ENCODE measurements around the gene WDR36. TPM values are rescaled to one million over a fixed set of nuclear protein-coding genes. Genes with fewer than 3 reads are reported as not detected.

Gene WDR36
- total and polyA plus RNA-seq, 2 of the 13 experiments (the other 11 are each of a cell fraction or from before 2014, with no cell fraction given): 18.2 to 40.6 TPM

- no peak for TF ChIP-seq NONO (IDR thresholded peaks at IDR 0.05)
- TF ChIP-seq NONO (CRISPR knock-in tag; conservative IDR thresholded peaks at IDR 0.05): no peak
- no peak for TF ChIP-seq ATM (IDR thresholded peaks at IDR 0.05; ENCODE audit: borderline replicate concordance)
- no peak for TF ChIP-seq HNRNPUL1 (IDR thresholded peaks at IDR 0.05; ENCODE audit: low read depth, low read length)
- 0 out of 2 replicates have a peak, but pooled peaks have one; percentile 9 for TF ChIP-seq ATF7 (IDR thresholded peaks at IDR 0.05)
- no peak for TF ChIP-seq ATF7 (CRISPR knock-in tag; IDR thresholded peaks at IDR 0.05)
- peak; percentile 87 for TF ChIP-seq STAG1 (CRISPR knock-in tag; IDR thresholded peaks at IDR 0.05)
- no peak for TF ChIP-seq MBD4 (IDR thresholded peaks at IDR 0.05; ENCODE audit: borderline replicate concordance, low read length)
- no peak for TF ChIP-seq ZIK1 (CRISPR knock-in tag; IDR thresholded peaks at IDR 0.05; ENCODE audit: borderline replicate concordance, low read depth)
- TF ChIP-seq ZNF512 (CRISPR knock-in tag; IDR thresholded peaks at IDR 0.05): no peak
- no peak for TF ChIP-seq CHD2 (IDR thresholded peaks at IDR 0.05; ENCODE audit: low read depth, low read length)
These were observed 66.1 kb downstream of the WDR36 start (continued) for GRCh38 chr5:111158105-111158744.

GRCh38 chr5:111159845-111160244, 67.7 kb downstream of the WDR36 start:
- POLR2A ChIA-PET: no interaction called here
- no peak overlapping the region for H3K27ac ChIP-seq (ENCODE audit: extremely low read length, insufficient read depth, low read length)
- ATAC-seq: no peak

More at GRCh38 chr5:111159845-111160244, 67.7 kb downstream of the WDR36 start:
- Histone ChIP-seq H3K4me3 (replicated peaks in 1 of 3; ENCODE audit: insufficient read depth in 1 of 3, low read depth in 2 of 3, low read length in 3 of 3) (no peak overlapping the region), H3K4me2 (ENCODE audit: low read depth, low read length) (no peak overlapping the region), H3K27me3 (ENCODE audit: control insufficient read depth in 1 of 2, insufficient read depth in 2 of 2, low read length in 2 of 2) (no peaks in the 10 kb centered on the region), H4K20me1 (ENCODE audit: insufficient read depth, low read length) (no peaks in the 10 kb centered on the region), H3K9ac (ENCODE audit: insufficient read depth, low read depth, low read length) (no peak overlapping the region), H3K4me1 (ENCODE audit: insufficient read depth, low read length) (no peaks in the 10 kb centered on the region), H3K36me3 (replicated peaks in 1 of 2; ENCODE audit: control insufficient read depth in 1 of 2, insufficient read depth in 2 of 2, low read length in 2 of 2) (no peaks in the 10 kb centered on the region), H3K79me2 (ENCODE audit: insufficient read depth, low read length) (no peaks in the 10 kb centered on the region), H2AFZ (ENCODE audit: low read length) (no peak overlapping the region), H3K9me3 (ENCODE audit: low read length) (no peaks in the 10 kb centered on the region)
- CTCF ChIA-PET (ENCODE audit: low intra/inter-chr PET ratio, low total read pairs): interaction anchor here (2.9 kb wide), 1 partner anchor 119 kb away, joined by 28 read pairs; no protein-coding TSS in a partner anchor
- FAIRE-seq (no peak), DNase-seq (ENCODE audit: low spot score) (no peak)
- intact Hi-C loops (cut with micrococcal nuclease; ENCODE audit: unreplicated experiment): loop anchor here (2.0 to 5.0 kb wide), 2 partner anchors 302 to 987 kb away; no protein-coding TSS in a partner anchor
- WGBS (ENCODE audit: low lambda C conversion rate): 2% methylated on average over 7 of the region's 7 CpGs
- BruUV-seq (replicated peaks): no TSS peak
- TF ChIP-seq SNAPC4 (CRISPR knock-in tag; IDR thresholded peaks at IDR 0.05): no peak
- TF ChIP-seq ZNF235 (CRISPR knock-in tag; IDR thresholded peaks at IDR 0.05; ENCODE audit: borderline replicate concordance): no peak
- no peak for TF ChIP-seq HES4 (CRISPR knock-in tag; IDR thresholded peaks at IDR 0.05; ENCODE audit: borderline replicate concordance)
- TF ChIP-seq AKAP8 (CRISPR knock-in tag; IDR thresholded peaks at IDR 0.05): no peak
- TF ChIP-seq SOX5 (CRISPR knock-in tag; IDR thresholded peaks at IDR 0.05; ENCODE audit: borderline replicate concordance): no peak
- TF ChIP-seq RXRA (CRISPR knock-in tag; IDR thresholded peaks at IDR 0.05): no peak
- TF ChIP-seq NCOA5 (CRISPR knock-in tag; IDR thresholded peaks at IDR 0.05): no peak
- no peak for TF ChIP-seq ZNF263 (CRISPR knock-in tag; IDR thresholded peaks at IDR 0.05)
- TF ChIP-seq HNRNPL (IDR thresholded peaks at IDR 0.05; ENCODE audit: low read depth, low read length): no peak
- in situ Hi-C loops (cut with HindIII; ENCODE audit: extremely low pct_ligation_motif_present, low pct_unique_long_range_greater_than_20kb): loop anchor here (5.0 to 25.0 kb wide), 3 partner anchors 117 to 985 kb away; no protein-coding TSS in a partner anchor
